ENCODE data around the gene TRAM2.

GRCh38 chr6:52543262-52543661, 33.6 kb downstream of the TRAM2 start:
- TF ChIP-seq NFIC (IDR thresholded peaks at IDR 0.05; ENCODE audit: low read length) = no peak
- TF ChIP-seq MAFK (conservative IDR thresholded peaks at IDR 0.05 in 1 of 2, IDR thresholded peaks at IDR 0.05 in 1 of 2; ENCODE audit: low read length in 2 of 2) = no peak
- no peak for TF ChIP-seq JUN (CRISPR knock-in tag; IDR thresholded peaks at IDR 0.05)

Data from HepG2 (cell line).